Inflammatory macrophage treated with lipopolysaccharide for 1 hour (primary cell): ENCODE measurements around the gene NKAIN2.

ENCODE experiments used
- DNase-seq, 2 donors: peaks; one replicate each; pipeline ENCODE4 v3.0.0-alpha.2; 2020 to 2022

The NKAIN2 gene

DNA sequence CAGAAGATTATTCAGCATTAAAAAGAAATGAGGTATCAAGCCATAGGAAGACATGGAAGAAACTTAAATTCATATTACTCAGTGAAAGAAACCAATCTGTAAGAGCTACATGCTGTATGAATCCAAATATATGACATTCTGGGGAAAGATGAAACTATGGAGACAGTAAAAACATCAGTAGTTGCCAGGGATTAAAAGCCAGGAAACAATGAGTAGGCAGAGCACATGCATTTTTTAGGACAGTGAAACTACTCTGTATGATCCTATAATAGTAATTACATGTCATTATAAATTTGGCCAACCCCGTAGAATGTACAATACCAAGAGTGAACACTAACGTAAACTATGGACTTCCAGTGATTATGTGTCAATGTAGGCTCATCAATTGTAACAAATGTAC is 1065.8 kb downstream of the NKAIN2 start:
- no peak for DNase-seq

DNA sequence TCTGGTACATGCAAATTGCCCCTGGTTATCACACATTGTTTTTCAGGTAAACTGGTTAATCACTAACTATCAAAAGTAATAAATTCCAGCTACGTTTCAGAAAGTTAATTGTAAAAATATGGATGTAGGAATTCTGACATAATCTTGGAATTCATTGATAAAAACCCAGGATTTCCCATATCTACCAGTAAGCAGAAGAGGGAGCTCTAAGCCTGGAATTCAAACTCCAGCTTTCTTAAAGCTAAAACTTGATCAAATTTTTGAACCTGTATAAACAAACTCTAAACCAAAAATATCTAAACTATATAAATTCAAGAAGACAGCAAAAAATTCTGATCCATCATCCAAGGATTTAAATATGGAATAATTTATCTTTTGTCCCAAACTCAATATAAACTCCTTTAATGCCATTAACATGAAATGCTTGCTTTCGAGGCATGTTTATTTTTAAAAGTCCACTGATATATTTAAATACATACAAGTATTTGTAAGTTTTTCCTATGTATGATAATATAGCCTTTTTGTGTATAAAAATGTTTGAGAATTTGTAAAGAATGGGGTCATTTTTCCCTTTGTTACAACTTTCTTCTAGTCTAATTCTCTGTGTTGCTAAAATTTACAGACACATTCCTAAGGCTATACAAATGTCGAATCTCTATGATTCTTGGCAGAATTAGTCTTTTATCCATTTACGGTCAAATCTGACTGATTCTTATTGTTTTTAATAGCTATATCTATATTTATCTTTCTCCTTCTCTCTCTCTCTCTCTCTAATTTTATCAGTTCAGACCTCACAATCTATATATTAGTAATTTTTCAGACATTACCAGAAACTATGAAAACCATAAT is 1067.2 kb downstream of the NKAIN2 start:
- peak; percentile 8 to 40 for DNase-seq

DNA sequence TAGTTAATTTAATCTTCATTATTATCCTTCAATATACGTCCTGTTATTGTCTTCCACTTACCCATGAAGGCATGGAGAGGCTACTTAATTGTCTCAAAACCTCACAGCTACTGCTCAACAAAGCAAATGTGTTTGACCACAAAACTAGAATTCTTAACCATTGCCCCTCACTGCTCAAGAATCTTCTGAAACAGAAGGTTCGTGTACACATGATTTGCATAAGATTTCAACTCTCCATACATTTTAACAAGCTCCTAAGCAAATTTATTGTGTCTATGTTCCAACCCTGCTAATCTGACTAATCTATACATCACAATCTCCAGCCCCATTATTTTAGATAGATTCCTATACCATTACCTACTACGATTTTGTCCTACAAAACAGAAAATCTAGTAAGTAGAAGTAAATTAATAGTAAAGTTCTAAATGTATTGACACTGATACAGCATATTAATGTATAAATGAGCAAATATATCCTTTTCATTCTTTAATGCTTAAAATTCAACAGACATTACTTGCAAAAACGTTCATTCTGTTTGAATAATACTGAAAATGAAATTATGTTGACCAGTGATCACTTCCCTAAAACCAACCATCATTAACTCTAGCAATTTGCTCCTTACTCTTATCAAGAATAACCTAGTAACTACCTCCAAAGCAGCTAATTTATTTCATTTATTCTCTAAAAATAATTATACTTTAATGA is 1068.8 kb downstream of the NKAIN2 start:
- no peak for DNase-seq

DNA sequence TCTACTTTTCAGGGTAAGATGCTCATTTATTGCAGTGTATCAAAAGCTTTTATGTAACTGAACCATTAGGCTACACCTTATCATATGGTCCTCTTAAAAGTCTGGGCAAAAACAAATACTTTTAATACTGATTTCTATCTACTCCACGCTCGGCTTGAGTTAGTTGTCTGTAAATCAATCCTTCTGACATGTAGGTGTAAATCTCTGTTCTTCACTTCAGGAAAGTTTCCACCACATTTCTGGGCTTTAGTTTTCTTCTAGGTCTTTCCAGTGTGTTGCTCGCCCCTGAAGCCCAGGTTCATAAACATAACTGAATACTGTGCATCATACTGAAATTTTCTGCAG is 1069.4 kb downstream of the NKAIN2 start:
- DNase-seq = no peak
